Measurements from ENCODE around the gene BMPR1A. TPM values are rescaled to one million over a fixed set of nuclear protein-coding genes. Genes with fewer than 3 reads are reported as not detected.
A peak's percentile ranks its signal among the peaks of the same experiment; 100 is the strongest.

The BMPR1A gene
- total RNA-seq, 6 experiments from 2014 or later: 9.9 to 20.4 (median 12.4) TPM

DNA sequence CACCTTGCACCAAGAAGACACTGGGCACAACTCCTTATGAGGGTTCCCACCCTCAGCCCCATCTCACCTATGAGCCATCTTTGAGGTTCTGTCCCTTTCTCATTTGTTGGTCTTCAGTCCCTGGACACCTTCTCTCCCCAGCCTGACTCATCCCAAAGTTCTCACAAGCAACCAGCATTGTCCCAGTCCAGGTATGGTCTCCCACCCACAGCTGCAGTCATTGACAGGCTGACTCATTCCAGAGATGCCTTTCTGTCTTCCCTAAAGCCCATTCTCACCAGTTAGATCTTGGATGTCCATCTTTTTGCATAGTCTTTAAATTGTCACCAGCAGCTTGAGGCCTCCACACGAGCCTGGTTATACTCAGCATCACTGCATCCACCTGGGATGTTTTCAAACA is 26.7 kb upstream of the BMPR1A start:
- H3K27ac ChIP-seq: no peak overlapping the region
- WGBS (ENCODE audit: insufficient coverage, low coverage, low lambda C conversion rate, missing lambda C conversion rate): 100% methylated on average over 1 of the region's 1 CpG

DNA sequence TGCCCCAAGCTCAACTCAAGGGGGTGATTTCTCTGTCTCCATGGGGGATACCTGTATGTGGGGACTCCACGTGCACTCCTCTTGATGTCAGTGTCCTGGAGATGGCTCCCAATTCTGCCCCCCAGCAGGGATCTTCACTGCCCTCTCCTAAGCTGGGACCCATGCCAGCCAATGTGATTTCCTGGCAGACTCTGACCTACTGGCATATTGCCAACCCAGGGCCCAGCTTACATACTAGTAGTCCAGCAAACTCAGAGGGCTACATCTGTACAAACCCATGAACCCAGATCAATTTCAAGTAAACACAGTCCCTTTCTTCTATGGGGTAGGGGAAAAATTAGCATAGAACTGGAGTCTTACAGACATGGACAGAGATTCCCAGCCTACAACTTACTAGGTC is 26.2 kb upstream of the BMPR1A start:
- no peaks in the 10 kb centered on the region for H3K27me3 ChIP-seq
- no peak for TF ChIP-seq POLR2A (IDR thresholded peaks at IDR 0.05)
- no peak for TF ChIP-seq CTCF (IDR thresholded peaks at IDR 0.05)
- peak; percentile 55 to 70 (median 66) for DNase-seq
- intact Hi-C loops (cut with DNase I): no loop called here
- H3K4me1 ChIP-seq: peaks cover 0 to 22% (median 1%) of the 10 kb centered on the region in 4 donors
- 56% methylated on average over 1 of the region's 1 CpG for WGBS (ENCODE audit: insufficient coverage, low coverage, low lambda C conversion rate, missing lambda C conversion rate)
- peak; percentile 78 to 89 (median 86) for ATAC-seq
- H3K9me3 ChIP-seq: no peaks in the 10 kb centered on the region
- no peak overlapping the region for H3K27ac ChIP-seq
- H3K36me3 ChIP-seq: no peaks in the 10 kb centered on the region
- H3K4me3 ChIP-seq: no peak overlapping the region

More for the DNA sequence above, 26.7 kb upstream of the BMPR1A start:
- Histone ChIP-seq H3K36me3 (no peaks in the 10 kb centered on the region), H3K27me3 (no peaks in the 10 kb centered on the region), H3K9me3 (no peaks in the 10 kb centered on the region), H3K4me1 (peaks cover 0 to 22% (median 1%) of the 10 kb centered on the region in 4 donors), H3K4me3 (no peak overlapping the region)
- no peak for TF ChIP-seq CTCF (IDR thresholded peaks at IDR 0.05)
- intact Hi-C loops (cut with DNase I): no loop called here
- ATAC-seq (peak in 1 of 4 donors; percentile 24), DNase-seq (no peak)

DNA sequence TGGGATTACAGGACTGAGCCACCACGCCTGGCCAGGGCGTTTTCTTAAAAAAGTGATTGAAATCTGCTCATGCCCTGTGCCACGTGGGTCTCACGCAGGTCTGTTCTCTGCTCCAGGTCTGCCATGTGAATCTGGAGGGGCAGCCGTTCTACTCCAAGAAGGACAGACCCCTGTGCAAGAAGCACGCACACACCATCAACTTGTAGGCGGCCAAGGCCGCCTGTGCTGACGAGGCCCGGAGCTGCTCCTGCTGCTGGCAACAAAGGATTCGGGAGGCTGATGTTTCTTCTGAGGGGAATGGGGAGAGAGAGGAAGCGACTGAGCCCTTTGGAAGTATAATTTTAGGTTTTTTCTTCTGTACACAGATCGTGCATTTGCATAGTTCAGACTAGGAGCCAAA is 23.6 kb upstream of the BMPR1A start:
- Histone ChIP-seq H3K27me3 (no peaks in the 10 kb centered on the region), H3K27ac (no peak overlapping the region), H3K4me3 (no peak overlapping the region), H3K9me3 (no peaks in the 10 kb centered on the region), H3K4me1 (peaks cover 0 to 22% (median 1%) of the 10 kb centered on the region in 4 donors), H3K36me3 (no peaks in the 10 kb centered on the region)
- ATAC-seq: no peak
- TF ChIP-seq POLR2A (IDR thresholded peaks at IDR 0.05) (no peak), CTCF (IDR thresholded peaks at IDR 0.05) (no peak)
- intact Hi-C loops (cut with DNase I): no loop called here
- WGBS (ENCODE audit: insufficient coverage, low coverage, low lambda C conversion rate, missing lambda C conversion rate): 91% methylated on average over 4 of the region's 13 CpGs
- no peak for DNase-seq

GRCh38 chr10:86733260-86733671 is 23.2 kb upstream of the BMPR1A start:
- intact Hi-C loops (cut with DNase I): no loop called here
- Histone ChIP-seq H3K4me1 (peaks cover 0 to 22% (median 1%) of the 10 kb centered on the region in 4 donors), H3K36me3 (no peaks in the 10 kb centered on the region), H3K27ac (no peak overlapping the region), H3K27me3 (no peaks in the 10 kb centered on the region), H3K9me3 (no peaks in the 10 kb centered on the region), H3K4me3 (no peak overlapping the region)
- ATAC-seq: no peak
- no peak for DNase-seq
- TF ChIP-seq POLR2A (IDR thresholded peaks at IDR 0.05) (no peak), CTCF (IDR thresholded peaks at IDR 0.05) (no peak)
- 65% methylated on average over 3 of the region's 8 CpGs for WGBS (ENCODE audit: insufficient coverage, low coverage, low lambda C conversion rate, missing lambda C conversion rate)

Measured in right lobe of liver (tissue), 6 donors.